ENCODE results near the gene SPNS2. TPM values are rescaled to one million over a fixed set of nuclear protein-coding genes. Genes with fewer than 3 reads are reported as not detected.

SPNS2 gene
- polyA plus RNA-seq, 10 donors = 4.1 to 10.2 (median 7.1) TPM

DNA sequence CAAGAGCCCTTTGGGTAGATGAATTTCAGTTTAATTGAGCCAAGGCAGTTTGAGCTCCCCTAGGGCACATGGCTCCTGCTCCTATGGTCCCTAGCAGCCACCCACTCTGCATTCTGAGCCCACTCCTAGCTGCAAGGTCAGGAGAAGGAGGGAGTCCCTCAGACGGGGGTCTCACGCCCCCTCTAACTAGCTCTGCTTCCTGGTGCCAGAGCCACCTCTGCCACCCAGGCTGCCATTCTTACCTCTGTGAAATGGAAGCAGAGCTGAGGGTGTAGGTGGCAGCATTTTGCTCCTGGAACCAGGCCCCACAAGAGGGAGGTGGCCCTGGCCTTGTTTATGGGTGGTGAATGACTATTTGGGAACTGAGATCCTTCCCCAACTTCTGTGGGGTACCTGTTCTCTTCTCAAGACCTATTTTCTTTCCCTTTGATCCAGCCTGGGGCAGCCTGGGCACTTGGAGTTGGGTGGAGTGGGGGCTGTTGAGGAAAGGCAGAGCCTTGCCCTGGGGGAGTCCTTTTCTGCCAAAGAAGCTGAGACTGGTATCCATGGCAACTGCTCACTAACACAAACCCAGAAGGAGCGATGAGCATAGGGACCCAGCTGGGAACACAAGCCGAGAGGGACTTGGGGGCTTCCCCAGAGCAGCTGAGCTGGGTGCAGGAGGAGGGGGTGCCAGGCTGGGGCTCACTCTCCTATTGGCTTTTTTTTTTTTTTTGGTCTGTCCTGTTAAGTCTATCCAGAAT lies 4.8 kb downstream of the SPNS2 start:
- DNase-seq = no peak

DNA sequence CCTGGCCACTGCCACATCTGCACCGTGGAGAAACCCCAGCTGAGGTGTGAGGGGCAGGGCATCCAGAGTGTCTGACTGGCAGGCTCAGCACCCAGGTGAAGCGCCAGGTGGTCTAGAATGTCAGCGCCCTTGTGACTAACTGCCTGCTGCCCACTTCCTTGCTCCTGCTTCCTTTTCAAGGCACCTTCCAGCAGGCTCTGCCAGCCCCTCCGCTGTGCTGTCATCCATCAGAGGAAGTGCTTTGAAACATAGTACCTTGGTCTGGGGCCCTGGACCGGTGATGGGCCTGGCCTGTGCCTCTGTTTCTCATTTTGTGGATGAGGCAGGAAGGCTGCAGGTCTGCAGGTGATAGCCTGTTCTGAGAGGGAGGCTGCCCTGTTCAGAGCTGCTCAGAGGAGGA lies 5.5 kb downstream of the SPNS2 start:
- DNase-seq = no peak

DNA sequence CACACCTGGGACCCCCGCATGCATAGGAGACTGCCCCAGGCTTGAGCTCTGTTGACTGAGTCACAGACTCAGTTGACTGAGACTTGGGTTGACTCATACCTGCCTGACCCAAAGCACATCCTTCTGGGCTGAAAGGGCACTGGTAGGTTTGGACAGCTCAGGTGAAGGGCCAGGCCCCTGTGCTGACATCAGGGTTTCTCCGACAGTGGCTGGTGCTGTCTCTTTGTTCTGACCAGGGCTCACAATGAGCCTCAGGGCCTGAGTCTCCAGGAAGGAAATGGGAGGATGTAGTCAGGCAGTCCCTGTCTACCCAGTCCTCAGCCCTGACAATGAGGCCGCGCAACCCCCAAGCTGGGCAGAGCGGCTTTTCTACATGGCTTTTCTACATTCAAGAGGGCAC lies 6.5 kb downstream of the SPNS2 start:
- no peak for DNase-seq

DNA sequence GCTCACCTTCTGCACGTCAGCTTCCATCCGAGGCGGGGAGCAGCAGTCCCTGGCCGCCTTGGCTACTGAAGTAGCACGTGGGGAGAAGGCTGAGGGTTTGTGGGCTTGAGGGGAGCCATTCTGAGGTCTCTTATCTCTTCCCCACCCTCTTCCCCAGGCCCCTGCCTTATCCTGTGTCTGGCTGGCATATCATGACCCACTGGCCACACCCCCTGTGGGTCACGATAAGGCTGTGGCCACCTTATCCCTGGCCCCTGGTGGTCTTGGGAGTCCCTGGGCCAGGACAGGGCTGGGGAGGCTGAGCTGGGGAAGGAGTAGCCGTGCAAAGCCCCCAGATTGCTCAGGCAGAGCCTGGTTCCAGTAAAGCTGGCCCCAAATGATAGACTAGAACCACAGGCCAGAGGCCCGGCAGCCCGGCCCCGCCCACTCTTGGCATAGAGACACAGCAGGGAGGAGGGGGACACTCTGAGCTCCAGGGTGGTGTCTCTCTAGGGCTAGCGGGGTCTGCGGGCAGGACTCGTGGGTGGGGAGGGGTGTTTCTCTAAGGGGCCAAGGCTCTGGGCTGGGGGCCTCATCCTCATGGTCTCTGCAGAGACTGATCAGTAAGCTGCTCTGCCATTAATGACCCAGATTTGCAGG lies 7.6 kb downstream of the SPNS2 start:
- DNase-seq = peak in 1 of 3 donors; percentile 30

DNA sequence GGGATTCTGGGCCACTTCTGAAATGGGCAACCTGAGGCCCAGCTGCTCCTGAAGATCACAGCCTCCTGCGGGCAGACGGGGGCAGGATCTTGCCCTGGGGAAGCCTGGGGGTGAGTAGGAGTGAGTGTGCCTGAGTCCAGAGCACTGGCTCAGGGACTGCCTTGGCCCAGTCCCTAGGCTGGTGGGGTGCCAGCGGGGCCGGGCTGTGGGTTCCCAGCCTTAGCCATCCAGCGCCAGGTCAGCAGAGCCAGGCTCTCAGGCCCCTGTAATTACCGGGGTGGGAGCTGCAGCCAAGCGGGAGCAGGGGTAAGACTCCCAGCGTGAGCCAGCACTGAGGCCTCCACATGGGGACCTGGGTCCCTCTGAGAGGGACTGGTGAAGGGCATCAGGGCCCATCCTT lies 8.2 kb downstream of the SPNS2 start:
- DNase-seq = no peak

DNA sequence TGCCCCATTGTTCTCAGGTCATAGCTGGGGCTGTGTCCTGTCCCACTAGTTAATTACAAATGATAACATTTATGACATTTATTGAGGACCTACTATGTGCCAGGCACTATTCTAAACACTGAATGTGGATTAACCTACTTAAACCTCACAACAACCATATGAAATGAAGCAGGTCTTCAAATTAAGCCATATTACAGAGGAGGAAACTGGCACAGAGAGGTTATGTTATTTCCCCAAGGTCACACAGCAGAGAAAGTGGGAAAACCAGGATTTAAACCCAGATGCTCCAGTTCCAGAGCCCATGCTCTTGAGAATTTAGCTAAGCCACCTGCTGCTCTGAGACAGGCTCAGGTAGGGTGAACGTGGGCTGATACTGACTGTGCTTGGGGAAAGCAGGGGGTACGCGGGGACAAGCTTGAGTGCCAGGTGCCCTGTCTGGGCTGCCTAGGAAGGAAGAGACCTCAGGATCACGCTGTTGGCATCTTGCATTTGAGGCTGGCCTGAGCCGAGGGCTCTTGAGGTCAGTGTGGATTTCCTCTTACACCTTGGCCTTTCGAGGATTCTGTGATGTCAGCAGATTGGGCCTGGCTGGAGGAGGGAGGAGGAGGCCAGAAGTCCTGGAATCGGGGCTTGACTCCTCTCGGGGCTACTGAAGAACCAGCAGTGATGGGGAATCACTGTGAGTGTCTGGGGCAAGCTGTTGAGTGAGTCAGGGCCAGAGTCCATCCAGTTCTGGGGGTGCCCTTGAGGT lies 8.9 kb downstream of the SPNS2 start:
- no peak for DNase-seq

DNA sequence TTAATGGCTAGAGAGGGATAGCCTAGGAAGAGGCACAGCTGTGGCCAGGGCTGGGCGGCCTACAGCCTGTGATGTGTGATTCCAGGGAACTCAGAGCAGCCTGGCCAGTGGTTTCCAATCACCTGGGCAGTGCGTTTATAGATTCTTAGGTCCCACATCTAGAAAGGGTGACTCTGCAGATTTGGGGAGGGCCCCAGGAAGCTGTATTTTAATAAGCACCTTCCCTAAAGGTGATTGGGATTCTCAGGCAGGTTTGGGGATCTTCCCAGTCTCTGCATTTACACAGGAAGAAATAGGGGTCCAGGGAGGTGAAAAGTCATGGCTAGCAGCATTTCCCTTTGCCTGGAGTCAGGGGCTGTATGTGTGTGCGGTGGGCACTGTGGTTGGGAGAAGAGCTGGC lies 9.5 kb downstream of the SPNS2 start:
- DNase-seq = no peak

DNA sequence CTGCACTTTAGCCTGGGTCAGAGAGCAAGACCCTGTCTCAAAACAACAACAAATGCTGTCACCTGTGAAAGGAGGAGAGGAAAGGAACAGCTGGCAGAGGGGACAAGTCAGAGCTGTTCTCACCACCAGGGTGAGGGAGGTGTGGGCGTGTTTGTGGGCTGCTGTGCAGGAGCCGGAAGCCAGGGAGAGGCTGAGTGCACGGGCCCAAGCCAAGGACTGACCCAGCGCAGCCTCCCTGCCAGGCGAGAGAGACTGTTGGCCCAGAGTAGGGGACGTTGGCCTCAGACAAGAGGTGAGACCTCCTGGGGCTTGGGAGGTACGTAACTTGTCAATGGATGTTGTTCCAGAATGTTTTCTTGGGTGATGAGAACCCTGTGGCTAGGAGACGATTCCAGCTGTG lies 10.7 kb downstream of the SPNS2 start:
- no peak for DNase-seq

DNA sequence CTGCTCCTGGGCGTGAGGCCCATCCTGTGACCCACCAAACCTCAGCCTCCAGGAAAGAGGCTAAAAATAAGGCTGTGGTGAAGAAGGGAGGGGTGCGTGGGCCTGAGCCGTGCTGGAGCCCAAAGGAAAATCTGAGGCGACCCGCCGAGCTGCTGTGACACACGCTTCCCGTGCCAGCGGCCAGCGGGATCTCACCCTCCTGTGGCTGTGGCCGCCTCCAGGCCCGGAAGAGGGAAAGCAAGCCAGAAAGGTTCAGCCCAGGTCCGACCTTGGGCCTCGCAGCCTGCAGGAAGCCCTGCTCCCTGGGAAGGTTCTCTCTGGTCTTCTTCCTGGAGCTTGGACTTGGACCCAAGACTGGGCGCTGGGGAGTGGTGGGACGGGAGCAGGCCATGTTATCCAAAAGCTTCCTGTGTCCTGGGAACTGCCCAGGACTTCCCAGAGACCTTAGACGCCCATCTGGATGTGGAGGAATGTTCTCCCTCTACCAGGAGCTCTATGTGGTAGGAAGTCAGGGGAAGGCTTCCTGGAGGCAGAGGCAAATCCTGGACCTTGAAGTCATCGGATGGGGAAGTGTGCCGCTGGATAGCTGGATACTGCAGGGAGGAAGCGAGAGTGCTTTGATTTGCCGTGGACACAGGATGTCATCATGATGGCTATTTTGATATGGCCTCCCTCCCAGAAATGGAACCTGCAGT lies 11.4 kb downstream of the SPNS2 start:
- no peak for DNase-seq

DNA sequence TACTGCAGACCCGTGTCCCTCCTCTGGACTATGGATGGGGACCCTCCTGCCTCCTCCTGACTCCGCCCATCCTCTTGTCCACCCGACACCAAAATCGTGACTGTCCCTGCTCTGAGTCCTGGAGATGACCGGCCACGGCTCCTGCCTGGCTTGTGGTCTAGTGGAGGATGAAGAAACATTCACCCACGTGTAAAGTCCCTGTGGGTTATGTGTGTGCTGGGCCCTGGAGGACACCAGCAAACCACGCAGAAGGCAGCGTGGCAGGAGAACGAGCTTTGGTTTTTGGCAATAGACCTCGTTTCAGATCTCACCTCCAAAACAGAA lies 11.9 kb downstream of the SPNS2 start:
- DNase-seq = no peak

DNA sequence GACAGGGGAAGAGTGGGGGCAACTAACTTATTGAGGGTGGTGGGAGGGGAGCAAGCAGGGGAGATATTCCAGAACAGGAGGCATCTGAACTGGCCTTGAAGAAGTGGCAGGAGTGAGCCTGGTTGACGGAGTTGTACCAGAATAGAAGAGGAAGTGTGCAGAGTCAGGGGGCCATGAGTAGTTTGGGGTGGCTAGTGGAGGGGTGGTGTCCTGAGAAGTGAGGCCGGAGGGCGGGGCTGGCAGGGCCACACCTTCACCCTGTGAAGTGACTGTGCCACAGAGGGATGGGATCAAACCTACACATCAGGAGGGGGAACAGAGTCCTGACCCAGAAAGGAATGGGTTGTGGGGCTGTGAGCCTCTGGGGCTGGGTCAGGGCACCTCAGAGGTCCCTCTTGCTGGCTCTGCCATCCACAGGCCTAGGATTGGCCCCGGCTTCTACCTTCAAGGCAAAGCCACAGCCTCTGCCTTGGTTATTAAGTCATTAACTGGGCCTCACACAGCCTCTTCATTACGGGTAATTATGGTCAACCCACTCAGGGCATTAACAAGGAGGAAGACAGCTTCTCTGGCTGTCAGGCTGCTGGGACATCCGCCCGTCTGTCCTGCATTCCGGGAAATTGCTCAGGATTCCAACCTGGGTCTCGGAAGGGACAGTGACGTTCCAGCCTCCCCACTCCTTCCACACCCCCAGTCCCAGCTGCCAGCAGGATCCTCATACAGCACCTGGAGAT lies 12.7 kb downstream of the SPNS2 start:
- no peak for DNase-seq

DNA sequence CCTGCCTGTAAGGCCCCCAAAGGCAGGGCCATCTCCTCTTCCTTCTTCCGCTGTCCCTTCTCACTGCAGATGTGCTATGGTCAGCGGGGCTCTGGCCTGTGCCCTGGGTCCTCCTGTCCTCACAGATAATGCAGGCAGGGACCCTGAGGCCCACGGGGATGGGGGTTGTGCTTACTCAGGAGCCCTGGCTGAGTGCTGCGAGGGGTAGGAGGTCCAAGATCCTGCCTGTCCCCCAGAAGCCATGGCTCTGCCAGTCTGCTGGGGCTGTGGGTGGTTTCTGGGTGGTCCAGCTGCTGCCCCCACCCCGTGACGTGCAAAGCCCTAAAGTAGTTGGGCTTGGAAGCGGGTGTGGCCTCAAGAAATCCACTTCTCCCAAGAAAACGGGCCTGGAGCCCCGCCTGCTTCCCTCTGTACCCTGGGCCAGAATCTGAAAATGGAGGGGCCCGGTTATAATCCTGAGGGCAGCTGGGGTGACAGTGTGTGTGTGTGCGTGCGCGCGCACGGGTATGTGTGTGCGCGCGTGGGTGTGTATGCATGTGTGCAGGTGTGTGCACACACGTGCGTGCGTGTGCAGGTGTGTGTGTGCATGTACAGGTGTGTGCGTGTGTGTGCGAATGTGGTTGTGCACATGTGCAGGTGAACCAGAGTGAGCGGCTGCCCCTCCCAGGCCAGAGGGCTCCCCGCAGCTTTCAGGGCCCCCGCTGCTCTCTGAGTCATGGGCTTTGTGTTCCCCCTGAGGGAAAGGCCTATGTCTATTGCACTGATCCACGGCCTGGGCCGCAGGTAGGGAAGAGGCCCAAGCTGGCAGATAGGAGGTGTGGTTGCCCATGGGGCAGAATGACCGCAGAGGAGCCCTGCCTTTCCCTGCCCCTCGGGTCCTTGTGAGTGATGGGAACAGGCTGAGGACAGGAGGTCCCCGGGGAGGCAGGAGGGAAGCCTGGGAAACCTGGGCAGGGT lies 13.8 kb downstream of the SPNS2 start:
- DNase-seq = no peak

DNA sequence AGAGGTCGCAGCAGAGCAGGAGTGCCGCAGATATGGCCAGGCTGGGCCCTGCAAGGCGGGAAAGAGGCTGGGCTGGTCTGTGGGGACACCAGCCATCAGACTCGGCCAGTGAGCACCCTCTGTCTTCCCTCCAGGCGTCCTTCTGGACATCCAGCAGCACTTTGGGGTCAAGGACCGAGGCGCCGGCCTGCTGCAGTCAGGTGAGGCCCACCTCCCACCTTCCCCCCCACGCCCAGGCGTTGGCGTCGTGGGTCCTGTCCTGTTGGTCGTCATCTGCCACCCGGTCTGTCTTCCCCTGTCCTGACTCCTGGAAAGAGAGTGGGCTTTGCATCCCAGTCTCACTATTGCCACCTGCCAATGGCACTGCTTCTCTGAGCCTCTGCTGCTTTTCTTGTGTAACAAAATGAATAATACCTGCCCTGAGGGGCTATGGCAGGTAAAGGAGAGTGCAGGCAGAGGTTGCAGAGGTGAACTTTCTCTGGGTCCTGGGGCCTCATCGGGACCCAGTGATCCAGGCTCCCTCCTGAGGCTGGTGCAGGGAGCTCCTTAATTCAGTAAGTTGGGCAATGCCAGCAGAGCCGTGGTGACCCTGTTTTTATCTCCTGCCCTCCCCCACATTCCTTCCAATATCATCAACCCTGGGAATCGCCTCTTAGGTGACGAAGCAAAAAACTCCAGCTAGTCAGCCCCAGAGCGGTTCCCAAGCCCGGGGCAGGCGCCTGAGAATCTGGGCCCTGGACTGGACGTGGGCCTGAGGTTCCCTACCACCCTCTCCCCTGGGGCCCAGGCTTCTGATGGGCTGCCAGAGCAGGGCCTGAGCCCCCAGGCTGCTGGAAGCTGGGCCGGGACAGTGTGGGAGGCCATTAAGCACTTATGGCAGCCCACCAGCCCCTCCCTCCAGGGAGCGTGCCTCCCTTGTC lies 14.7 kb downstream of the SPNS2 start:
- no peak for DNase-seq

DNA sequence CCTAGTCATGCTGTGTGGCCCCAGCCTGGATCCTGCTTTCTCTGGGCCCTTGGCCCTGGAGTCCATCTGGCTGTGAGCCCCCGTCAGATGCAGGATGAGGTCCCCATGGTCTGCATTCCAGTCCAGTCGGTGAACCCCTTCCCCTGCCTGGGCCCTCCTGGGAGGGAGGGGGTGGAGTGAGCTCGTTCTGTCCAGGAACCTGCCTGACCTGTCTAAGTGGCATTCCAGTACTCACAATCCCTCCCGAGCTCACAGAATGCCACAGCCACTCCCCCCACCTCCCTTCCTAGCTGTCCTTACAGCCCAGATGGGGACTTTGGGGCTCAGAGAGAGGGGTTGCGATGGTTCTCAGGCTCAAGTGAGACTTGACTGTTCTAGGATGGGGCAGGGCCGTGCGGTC lies 15.5 kb downstream of the SPNS2 start:
- DNase-seq = no peak

DNA sequence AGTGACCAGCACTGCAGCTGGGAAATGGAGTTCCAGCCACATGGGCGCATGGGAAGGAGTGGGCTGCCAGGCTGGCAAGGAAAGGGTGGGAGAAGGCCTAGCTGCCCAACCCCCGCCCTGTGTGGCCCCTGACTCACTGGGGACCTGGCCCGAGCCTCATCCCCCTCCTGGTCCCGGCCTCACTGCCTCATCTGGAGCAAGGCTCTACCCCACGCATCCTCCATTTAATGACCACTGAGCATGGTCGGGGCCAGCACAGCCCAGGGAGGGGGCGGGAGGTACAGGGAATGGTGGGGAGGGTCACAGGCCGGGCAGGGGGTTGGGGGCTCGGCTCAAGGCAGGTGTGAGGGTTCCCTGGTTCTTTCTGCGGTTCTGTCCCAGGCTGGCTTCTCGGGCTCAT lies 16.1 kb downstream of the SPNS2 start:
- DNase-seq = no peak

DNA sequence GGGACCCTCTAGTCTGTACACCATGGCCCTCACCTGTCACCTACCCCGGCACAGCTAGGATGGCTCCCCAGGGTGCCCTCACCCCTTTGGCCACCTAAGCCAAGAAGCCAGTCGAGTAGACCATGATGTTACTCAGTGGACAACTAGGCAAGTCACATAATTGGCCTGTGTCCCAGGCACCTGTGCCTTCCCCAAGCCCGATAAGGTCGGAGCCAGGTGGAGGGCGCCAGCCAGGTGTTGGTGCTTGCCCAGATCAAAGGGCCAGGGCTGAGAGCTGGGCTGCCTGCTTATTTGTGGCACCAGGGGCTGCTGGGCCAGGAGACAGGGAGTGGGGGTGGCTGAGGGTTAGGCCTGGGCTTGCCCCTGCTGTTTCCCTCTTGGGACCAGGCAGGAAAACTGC lies 16.8 kb downstream of the SPNS2 start:
- DNase-seq = no peak

DNA sequence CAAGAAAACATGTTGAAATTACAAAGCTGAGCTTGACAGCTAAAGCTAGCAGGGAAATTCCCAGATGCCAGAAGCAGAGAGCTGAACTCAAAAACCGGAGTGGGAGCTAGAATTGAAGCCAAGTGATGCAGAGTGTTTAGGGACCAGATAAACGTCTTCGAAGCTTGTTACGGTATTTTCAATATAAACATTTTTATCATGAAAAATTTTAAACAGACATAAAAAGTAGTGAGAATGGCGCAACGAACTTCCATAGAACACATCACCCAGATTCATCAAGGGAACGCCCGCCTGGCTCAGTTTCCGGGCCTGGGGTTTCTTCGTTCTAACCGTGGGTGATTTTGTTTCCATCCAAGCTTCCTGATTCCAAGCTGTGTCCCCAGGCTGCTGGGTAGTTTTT lies 18.1 kb downstream of the SPNS2 start:
- peak in 1 of 3 donors; percentile 73 for DNase-seq

DNA sequence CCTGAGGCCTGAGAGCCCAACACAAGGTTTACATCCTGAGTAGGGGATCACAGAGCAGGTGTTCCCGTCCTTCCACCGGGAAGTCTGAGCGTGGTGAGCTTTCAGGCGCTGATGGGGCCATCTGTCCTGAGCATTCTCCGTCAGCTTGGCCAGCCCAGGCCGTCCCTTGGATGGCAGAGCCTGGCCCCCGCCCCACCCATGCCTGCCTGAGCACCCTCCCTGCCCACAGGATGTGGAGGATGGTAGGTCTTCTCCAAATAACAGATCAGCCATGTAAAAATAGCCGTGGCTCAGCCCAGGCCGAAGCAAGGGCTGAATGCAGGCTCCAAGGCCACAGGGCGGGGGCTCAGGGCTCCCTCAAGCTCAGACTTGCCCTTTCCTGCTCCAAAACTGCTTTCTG lies 20.2 kb downstream of the SPNS2 start:
- DNase-seq = no peak

DNA sequence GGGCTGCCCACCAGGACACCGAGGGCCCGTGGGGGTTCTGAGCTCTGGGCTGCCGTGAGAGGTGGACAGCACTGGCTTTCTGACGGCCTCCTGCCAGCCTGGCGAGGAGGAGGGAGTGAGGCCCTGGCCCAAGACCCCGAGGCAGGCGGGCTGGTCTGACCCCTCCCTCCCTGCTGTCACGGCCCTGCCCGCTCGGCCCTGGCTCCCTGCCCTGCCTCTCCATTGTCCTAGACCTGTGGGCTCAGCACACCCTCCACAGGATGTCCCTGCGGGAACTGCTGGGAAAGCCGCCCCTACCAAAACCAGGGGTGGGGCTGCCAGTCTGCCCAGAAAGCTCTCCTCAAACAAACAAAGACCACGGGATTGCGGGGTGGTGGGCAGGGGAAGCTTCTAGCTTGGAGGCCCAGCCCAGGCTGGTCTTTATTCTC lies 20.7 kb downstream of the SPNS2 start:
- no peak for DNase-seq
